ENCODE results near the gene IFNA5.

The IFNA5 gene

GRCh38 chr9:21305213-21305612, at the start of gene IFNA5:
TSS of gene IFNA5 (minus strand) at chr9:21305313. CDS start at chr9:21305256, 57 bp downstream.
- Histone ChIP-seq H3K4me3 (ENCODE audit: low read depth in 1 of 5, low read length in 5 of 5) (no peak within 1 kb of the TSS), H3K4me1 (ENCODE audit: control insufficient read depth in 5 of 5, insufficient read depth in 5 of 5, low read length in 5 of 5) (no peaks in the 10 kb centered on the region), H3K9ac (ENCODE audit: low read length in 5 of 5) (no peak within 1 kb of the TSS), H3K27me3 (ENCODE audit: control insufficient read depth in 5 of 5, insufficient read depth in 4 of 5, low read length in 5 of 5) (peaks cover 0 to 2% (median 0%) of the 10 kb centered on the region in 5 donors), H3K9me3 (ENCODE audit: control insufficient read depth in 5 of 5, low read length in 5 of 5) (no peaks in the 10 kb centered on the region), H3K27ac (ENCODE audit: low read depth, low read length) (no peak within 1 kb of the TSS), H3K36me3 (ENCODE audit: control insufficient read depth in 5 of 5, insufficient read depth in 5 of 5, low read length in 5 of 5) (no peaks in the 10 kb centered on the region)

- no peaks in the 10 kb centered on the region for H3K36me3 ChIP-seq (ENCODE audit: control insufficient read depth in 5 of 5, insufficient read depth in 5 of 5, low read length in 5 of 5)
- no peak within 1 kb of the TSS for H3K27ac ChIP-seq (ENCODE audit: low read depth, low read length)
- no peak within 1 kb of the TSS for H3K9ac ChIP-seq (ENCODE audit: low read length in 5 of 5)
- no peaks in the 10 kb centered on the region for H3K9me3 ChIP-seq (ENCODE audit: control insufficient read depth in 5 of 5, low read length in 5 of 5)
- H3K4me3 ChIP-seq (ENCODE audit: low read depth in 1 of 5, low read length in 5 of 5): no peak within 1 kb of the TSS
- H3K27me3 ChIP-seq (ENCODE audit: control insufficient read depth in 5 of 5, insufficient read depth in 4 of 5, low read length in 5 of 5): peaks cover 0 to 8% (median 3%) of the 10 kb centered on the region in 5 donors
- no peaks in the 10 kb centered on the region for H3K4me1 ChIP-seq (ENCODE audit: control insufficient read depth in 5 of 5, insufficient read depth in 5 of 5, low read length in 5 of 5)
Observed at GRCh38 chr9:21350787-21351186, 45.7 kb upstream of the IFNA5 start, which contains the start of gene IFNA6. TSS of gene IFNA6 (minus strand) at chr9:21350887. CDS start at chr9:21350887, 0 bp downstream.

- Histone ChIP-seq H3K36me3 (ENCODE audit: control insufficient read depth in 5 of 5, insufficient read depth in 5 of 5, low read length in 5 of 5) (no peaks in the 10 kb centered on the region), H3K27ac (ENCODE audit: low read depth, low read length) (no peak overlapping the region), H3K4me1 (ENCODE audit: control insufficient read depth in 5 of 5, insufficient read depth in 5 of 5, low read length in 5 of 5) (no peaks in the 10 kb centered on the region), H3K9me3 (ENCODE audit: control insufficient read depth in 5 of 5, low read length in 5 of 5) (peaks cover 0 to 3% (median 0%) of the 10 kb centered on the region in 5 donors), H3K27me3 (ENCODE audit: control insufficient read depth in 5 of 5, insufficient read depth in 4 of 5, low read length in 5 of 5) (peaks cover 0 to 8% (median 3%) of the 10 kb centered on the region in 5 donors), H3K9ac (ENCODE audit: low read length in 5 of 5) (no peak overlapping the region), H3K4me3 (ENCODE audit: low read depth in 1 of 5, low read length in 5 of 5) (no peak overlapping the region)
Observed at GRCh38 chr9:21348430-21348970, 43.4 kb upstream of the IFNA5 start.

- H3K36me3 ChIP-seq (ENCODE audit: control insufficient read depth in 5 of 5, insufficient read depth in 5 of 5, low read length in 5 of 5): no peaks in the 10 kb centered on the region
- H3K4me3 ChIP-seq (ENCODE audit: low read depth in 1 of 5, low read length in 5 of 5): no peak overlapping the region
- no peak overlapping the region for H3K9ac ChIP-seq (ENCODE audit: low read length in 5 of 5)
- peaks cover 0 to 3% (median 0%) of the 10 kb centered on the region in 5 donors for H3K9me3 ChIP-seq (ENCODE audit: control insufficient read depth in 5 of 5, low read length in 5 of 5)
- peaks cover 0 to 3% (median 0%) of the 10 kb centered on the region in 5 donors for H3K27me3 ChIP-seq (ENCODE audit: control insufficient read depth in 5 of 5, insufficient read depth in 4 of 5, low read length in 5 of 5)
- H3K27ac ChIP-seq (ENCODE audit: low read depth, low read length): no peak overlapping the region
- peaks cover 0 to under 1% (median 0%) of the 10 kb centered on the region in 5 donors for H3K4me1 ChIP-seq (ENCODE audit: control insufficient read depth in 5 of 5, insufficient read depth in 5 of 5, low read length in 5 of 5)
Observed at GRCh38 chr9:21340735-21341134, 35.6 kb upstream of the IFNA5 start.

- no peak overlapping the region for H3K27ac ChIP-seq (ENCODE audit: low read depth, low read length)
- H3K4me1 ChIP-seq (ENCODE audit: control insufficient read depth in 5 of 5, insufficient read depth in 5 of 5, low read length in 5 of 5): peaks cover 8 to 37% (median 34%) of the 10 kb centered on the region in 5 donors
- H3K9ac ChIP-seq (ENCODE audit: low read length in 5 of 5): no peak overlapping the region
- H3K9me3 ChIP-seq (ENCODE audit: control insufficient read depth in 5 of 5, low read length in 5 of 5): no peaks in the 10 kb centered on the region
- no peaks in the 10 kb centered on the region for H3K36me3 ChIP-seq (ENCODE audit: control insufficient read depth in 5 of 5, insufficient read depth in 5 of 5, low read length in 5 of 5)
- peaks cover 0 to 3% (median 0%) of the 10 kb centered on the region in 5 donors for H3K27me3 ChIP-seq (ENCODE audit: control insufficient read depth in 5 of 5, insufficient read depth in 4 of 5, low read length in 5 of 5)
- H3K4me3 ChIP-seq (ENCODE audit: low read depth in 1 of 5, low read length in 5 of 5): no peak overlapping the region
Observed at GRCh38 chr9:21336457-21336856, 31.3 kb upstream of the IFNA5 start.

- peaks cover 8 to 50% (median 46%) of the 10 kb centered on the region in 5 donors for H3K4me1 ChIP-seq (ENCODE audit: control insufficient read depth in 5 of 5, insufficient read depth in 5 of 5, low read length in 5 of 5)
- no peaks in the 10 kb centered on the region for H3K9me3 ChIP-seq (ENCODE audit: control insufficient read depth in 5 of 5, low read length in 5 of 5)
- H3K36me3 ChIP-seq (ENCODE audit: control insufficient read depth in 5 of 5, insufficient read depth in 5 of 5, low read length in 5 of 5): no peaks in the 10 kb centered on the region
- H3K9ac ChIP-seq (ENCODE audit: low read length in 5 of 5): peak within 1 kb of the TSS; percentile 99 to 100 (median 99)
- peak within 1 kb of the TSS; percentile 85 to 100 (median 97) for H3K4me3 ChIP-seq (ENCODE audit: low read depth in 1 of 5, low read length in 5 of 5)
- no peaks in the 10 kb centered on the region for H3K27me3 ChIP-seq (ENCODE audit: control insufficient read depth in 5 of 5, insufficient read depth in 4 of 5, low read length in 5 of 5)
- H3K27ac ChIP-seq (ENCODE audit: low read depth, low read length): peak within 1 kb of the TSS; percentile 98
Observed at GRCh38 chr9:21334701-21335632, 29.9 kb upstream of the IFNA5 start, which contains the start of gene KLHL9. TSS of gene KLHL9 (minus strand) at chr9:21335404. CDS start at chr9:21334859, 545 bp downstream.

- Histone ChIP-seq H3K9me3 (ENCODE audit: control insufficient read depth in 5 of 5, low read length in 5 of 5) (no peaks in the 10 kb centered on the region), H3K4me3 (ENCODE audit: low read depth in 1 of 5, low read length in 5 of 5) (peak overlapping the region; percentile 85 to 100 (median 97)), H3K9ac (ENCODE audit: low read length in 5 of 5) (peak overlapping the region in 2 of 5 donors; percentile 2 to 10), H3K27me3 (ENCODE audit: control insufficient read depth in 5 of 5, insufficient read depth in 4 of 5, low read length in 5 of 5) (no peaks in the 10 kb centered on the region), H3K27ac (ENCODE audit: low read depth, low read length) (no peak overlapping the region), H3K4me1 (ENCODE audit: control insufficient read depth in 5 of 5, insufficient read depth in 5 of 5, low read length in 5 of 5) (peaks cover 8 to 60% (median 52%) of the 10 kb centered on the region in 5 donors), H3K36me3 (ENCODE audit: control insufficient read depth in 5 of 5, insufficient read depth in 5 of 5, low read length in 5 of 5) (no peaks in the 10 kb centered on the region)
Observed at GRCh38 chr9:21333226-21333625, 28.1 kb upstream of the IFNA5 start.

- Histone ChIP-seq H3K9me3 (ENCODE audit: control insufficient read depth in 5 of 5, low read length in 5 of 5) (no peaks in the 10 kb centered on the region), H3K4me3 (ENCODE audit: low read depth in 1 of 5, low read length in 5 of 5) (peak overlapping the region in 2 of 5 donors; percentile 11 to 24), H3K27ac (ENCODE audit: low read depth, low read length) (no peak overlapping the region), H3K27me3 (ENCODE audit: control insufficient read depth in 5 of 5, insufficient read depth in 4 of 5, low read length in 5 of 5) (no peaks in the 10 kb centered on the region), H3K9ac (ENCODE audit: low read length in 5 of 5) (peak overlapping the region in 2 of 5 donors; percentile 44 to 62), H3K4me1 (ENCODE audit: control insufficient read depth in 5 of 5, insufficient read depth in 5 of 5, low read length in 5 of 5) (peaks cover 8 to 63% (median 53%) of the 10 kb centered on the region in 5 donors), H3K36me3 (ENCODE audit: control insufficient read depth in 5 of 5, insufficient read depth in 5 of 5, low read length in 5 of 5) (no peaks in the 10 kb centered on the region)
Observed at GRCh38 chr9:21331676-21332402, 26.7 kb upstream of the IFNA5 start.

- Histone ChIP-seq H3K4me1 (ENCODE audit: control insufficient read depth in 5 of 5, insufficient read depth in 5 of 5, low read length in 5 of 5) (peaks cover 0 to 32% (median 22%) of the 10 kb centered on the region in 5 donors), H3K27ac (ENCODE audit: low read depth, low read length) (no peak overlapping the region)
Observed at GRCh38 chr9:21326526-21327139, 21.5 kb upstream of the IFNA5 start.

More at GRCh38 chr9:21326526-21327139, 21.5 kb upstream of the IFNA5 start:
- no peak overlapping the region for H3K4me3 ChIP-seq (ENCODE audit: low read depth in 1 of 5, low read length in 5 of 5)
- H3K9me3 ChIP-seq (ENCODE audit: control insufficient read depth in 5 of 5, low read length in 5 of 5): no peaks in the 10 kb centered on the region
- H3K9ac ChIP-seq (ENCODE audit: low read length in 5 of 5): peak overlapping the region in 1 of 5 donors; percentile 60
- no peaks in the 10 kb centered on the region for H3K27me3 ChIP-seq (ENCODE audit: control insufficient read depth in 5 of 5, insufficient read depth in 4 of 5, low read length in 5 of 5)
- H3K36me3 ChIP-seq (ENCODE audit: control insufficient read depth in 5 of 5, insufficient read depth in 5 of 5, low read length in 5 of 5): peaks cover 7 to 30% (median 18%) of the 10 kb centered on the region in 5 donors

Data from subcutaneous abdominal adipose tissue (tissue), 5 donors.